22Rv1 (cell line): ENCODE data around the gene PUS7L.

Experiments
- H3K27ac ChIP-seq: fragments of 450-650 bp; 2 replicates; pipeline ENCODE4 v1.5.1; 2017
- ZFX ChIP-seq: fragments of 450-650 bp; IDR thresholded peaks from 2 replicates; pipeline ENCODE4 v1.6.1; 2017; ENCODE audit warnings: antibody characterized with exemption, borderline replicate concordance
- TF ChIP-seq, protein P1 (sequence below): fragments of 450-650 bp; IDR thresholded peaks from 2 replicates; pipeline ENCODE4 v1.5.1; 2017; ENCODE audit warnings: mild to moderate bottlenecking

Gene PUS7L

GRCh38 chr12:43744826-43745225 is 13.8 kb downstream of the PUS7L start:
- TF ChIP-seq, protein P1, sequence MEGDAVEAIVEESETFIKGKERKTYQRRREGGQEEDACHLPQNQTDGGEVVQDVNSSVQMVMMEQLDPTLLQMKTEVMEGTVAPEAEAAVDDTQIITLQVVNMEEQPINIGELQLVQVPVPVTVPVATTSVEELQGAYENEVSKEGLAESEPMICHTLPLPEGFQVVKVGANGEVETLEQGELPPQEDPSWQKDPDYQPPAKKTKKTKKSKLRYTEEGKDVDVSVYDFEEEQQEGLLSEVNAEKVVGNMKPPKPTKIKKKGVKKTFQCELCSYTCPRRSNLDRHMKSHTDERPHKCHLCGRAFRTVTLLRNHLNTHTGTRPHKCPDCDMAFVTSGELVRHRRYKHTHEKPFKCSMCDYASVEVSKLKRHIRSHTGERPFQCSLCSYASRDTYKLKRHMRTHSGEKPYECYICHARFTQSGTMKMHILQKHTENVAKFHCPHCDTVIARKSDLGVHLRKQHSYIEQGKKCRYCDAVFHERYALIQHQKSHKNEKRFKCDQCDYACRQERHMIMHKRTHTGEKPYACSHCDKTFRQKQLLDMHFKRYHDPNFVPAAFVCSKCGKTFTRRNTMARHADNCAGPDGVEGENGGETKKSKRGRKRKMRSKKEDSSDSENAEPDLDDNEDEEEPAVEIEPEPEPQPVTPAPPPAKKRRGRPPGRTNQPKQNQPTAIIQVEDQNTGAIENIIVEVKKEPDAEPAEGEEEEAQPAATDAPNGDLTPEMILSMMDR: no peak
- no peak for TF ChIP-seq ZFX
- H3K27ac ChIP-seq: no peak overlapping the region

- H3K27ac ChIP-seq: no peak overlapping the region
- TF ChIP-seq, protein P1: no peak
- no peak for TF ChIP-seq ZFX
Observed at GRCh38 chr12:43742106-43742505, 16.5 kb downstream of the PUS7L start.

GRCh38 chr12:43740511-43741100 is 18.0 kb downstream of the PUS7L start:
- TF ChIP-seq, protein P1: no peak
- TF ChIP-seq ZFX: no peak
- no peak overlapping the region for H3K27ac ChIP-seq

- H3K27ac ChIP-seq: no peak overlapping the region
- TF ChIP-seq, protein P1: no peak
- no peak for TF ChIP-seq ZFX
Observed at GRCh38 chr12:43737646-43738045, 20.9 kb downstream of the PUS7L start.

DNA sequence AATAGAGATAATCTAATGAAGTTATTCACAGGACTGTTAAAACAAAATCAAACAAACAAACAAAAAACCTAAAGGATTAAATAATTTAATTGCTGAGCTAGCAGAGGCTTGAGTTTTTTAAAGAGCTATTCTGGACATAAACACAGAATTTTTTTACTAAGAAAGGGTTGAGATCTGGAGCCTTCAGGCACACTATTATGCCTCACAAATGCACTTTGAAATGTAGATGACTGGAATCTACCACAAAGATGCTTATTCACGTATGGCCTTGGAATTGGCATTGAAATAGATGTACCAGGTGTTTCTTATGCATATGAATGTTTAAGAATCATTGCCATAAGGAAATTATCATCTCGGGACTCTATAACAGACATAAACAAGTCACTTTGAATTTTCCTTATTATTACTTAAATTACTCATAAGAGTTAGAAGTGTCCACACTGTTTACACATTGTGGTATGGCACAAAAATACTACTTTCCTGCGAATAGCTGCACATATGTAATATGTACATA is 21.6 kb downstream of the PUS7L start:
- no peak for TF ChIP-seq ZFX
- TF ChIP-seq, protein P1: no peak
- H3K27ac ChIP-seq: no peak overlapping the region

DNA sequence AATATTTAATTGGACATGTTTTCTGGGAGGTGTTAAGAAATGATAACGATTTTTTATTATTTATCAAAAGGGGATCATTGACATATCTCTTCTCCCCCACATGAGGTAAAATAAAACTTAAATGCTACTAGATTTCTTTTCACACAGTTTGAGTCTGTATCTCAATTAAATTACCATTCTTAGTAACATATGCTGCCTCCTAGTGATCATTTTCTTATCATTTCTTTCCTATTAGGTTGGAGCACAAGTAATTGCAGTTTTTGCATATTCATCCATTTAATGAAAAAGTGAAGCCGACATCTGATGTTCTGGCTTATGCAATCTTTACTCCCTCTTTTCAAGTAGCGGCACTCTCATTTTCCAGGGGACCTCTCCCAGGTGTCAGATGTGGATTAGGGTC is 24.9 kb downstream of the PUS7L start:
- TF ChIP-seq, protein P1: peak; percentile 37; the same call in 1 of the 2 replicates
- no peak for TF ChIP-seq ZFX
- no peak overlapping the region for H3K27ac ChIP-seq

- no peak for TF ChIP-seq ZFX
- TF ChIP-seq, protein P1: no peak
- no peak overlapping the region for H3K27ac ChIP-seq
Observed at GRCh38 chr12:43730283-43730682, 28.3 kb downstream of the PUS7L start.
